GM12892 (cell line): Measurements from ENCODE around the gene RTTN.

Source experiments
- POLR2A ChIP-seq: IDR thresholded peaks from 2 replicates; pipeline ENCODE4 v1.6.1; 2011; ENCODE audit warnings: low read depth, low read length, control low read depth
- POLR2AphosphoS5 ChIP-seq: IDR thresholded peaks from 2 replicates; pipeline ENCODE4 v1.6.1; 2011; ENCODE audit warnings: low read depth, low read length, control low read depth

GRCh38 chr18:70229639-70230038 is 24.2 kb upstream of the RTTN start:
- TF ChIP-seq POLR2A = no peak
- no peak for TF ChIP-seq POLR2AphosphoS5
